Fibroblast of lung (primary cell): Measurements from ENCODE around the gene CD58. TPM values are rescaled to one million over a fixed set of nuclear protein-coding genes. Genes with fewer than 3 reads are reported as not detected.

Experiments
- DNase-seq, 2 donors: peaks; one replicate each; pipeline versions ENCODE4 v3.0.0 to v3.0.0-alpha.2; 2010; ENCODE audit warnings: low read depth in 2 of 2
- H2AFZ ChIP-seq: 2 replicates; pipeline ENCODE4 v1.5.1; 2012; ENCODE audit warnings: low read length, control low read depth, inconsistent platforms
- H3K27ac ChIP-seq: 2 replicates; pipeline ENCODE4 v1.5.1; 2011; ENCODE audit warnings: low read length, control low read depth; ENCODE audit not compliant: insufficient read depth
- H3K27me3 ChIP-seq: 2 replicates; pipeline ENCODE4 v1.5.1; 2011; ENCODE audit warnings: mild to moderate bottlenecking, low read length; ENCODE audit not compliant: control insufficient read depth, insufficient read depth
- H3K36me3 ChIP-seq: 2 replicates; pipeline ENCODE4 v1.5.1; 2011; ENCODE audit warnings: low read length; ENCODE audit not compliant: control insufficient read depth, insufficient read depth
- H3K4me1 ChIP-seq: 2 replicates; pipeline ENCODE4 v1.5.1; 2011; ENCODE audit warnings: low read length; ENCODE audit not compliant: control insufficient read depth, insufficient read depth; ENCODE audit errors: extremely low read depth
- H3K4me2 ChIP-seq: 2 replicates; pipeline ENCODE4 v1.5.1; 2011; ENCODE audit warnings: low read length, control low read depth; ENCODE audit not compliant: insufficient read depth; ENCODE audit errors: extremely low read depth
- H3K4me3 ChIP-seq, 4 experiments: fragments of 200-600 bp in 1 of 4; sonication (generic) in 1 of 4; replicated peaks in 1 of 4; 2 replicates each; pipeline ENCODE4 v1.5.1; 2011 to 2016; ENCODE audit warnings: low read length in 4 of 4, low read depth in 3 of 4, mild to moderate bottlenecking in 3 of 4, control low read depth in 2 of 4, inconsistent platforms in 1 of 4, mixed read lengths in 1 of 4; ENCODE audit not compliant: insufficient read depth in 1 of 4; ENCODE audit errors: control extremely low read depth in 1 of 4
- H3K79me2 ChIP-seq: 2 replicates; pipeline ENCODE4 v1.5.1; 2012; ENCODE audit warnings: mild to moderate bottlenecking, low read length, inconsistent platforms; ENCODE audit not compliant: control insufficient read depth, insufficient read depth
- H3K9ac ChIP-seq: 2 replicates; pipeline ENCODE4 v1.5.1; 2011; ENCODE audit warnings: mild to moderate bottlenecking, low read length, control low read depth; ENCODE audit not compliant: insufficient read depth
- H3K9me3 ChIP-seq: 2 replicates; pipeline ENCODE4 v1.5.1; 2012; ENCODE audit warnings: low read depth, low read length; ENCODE audit not compliant: control insufficient read depth, insufficient read depth
- H4K20me1 ChIP-seq: 2 replicates; pipeline ENCODE4 v1.5.1; 2011; ENCODE audit warnings: low read length; ENCODE audit not compliant: control insufficient read depth, insufficient read depth; ENCODE audit errors: extremely low read depth
- CTCF ChIP-seq, 2 donors: IDR thresholded peaks in 1 of 2; conservative IDR thresholded peaks in 1 of 2; 1 replicate in 1 of 2; 2 replicates in 1 of 2; pipeline ENCODE4 v1.5.1; 2011 to 2012; ENCODE audit warnings: low read length in 2 of 2, control low read depth in 1 of 2, inconsistent platforms in 1 of 2, low read depth in 1 of 2, mild to moderate bottlenecking in 1 of 2
- EZH2 ChIP-seq: IDR thresholded peaks from 2 replicates; pipeline ENCODE4 v1.5.1; 2012; ENCODE audit warnings: low read length, control low read depth, mild to moderate bottlenecking; ENCODE audit errors: missing control alignments
- polyA plus RNA-seq, 2 donors: library from polyadenylated mRNA; depleted of rRNA in 1 of 2; stranded (reverse) in 1 of 2; unstranded in 1 of 2; fragments of >200 nt; gene quantifications; 2 replicates each; pipeline ENCODE4 v1.2.1, GENCODE V29; 2011 to 2012; ENCODE audit warnings: missing spikeins in 1 of 2
- total RNA-seq: library from RNA; depleted of rRNA; stranded (reverse); fragments of >200 nt; gene quantifications from 2 replicates; pipeline ENCODE4 v1.2.1, GENCODE V29; 2014

CD58 gene
- total and polyA plus RNA-seq, 2 donors (not counting 1 experiment from before 2014, with no cell fraction given) = 8.4 to 16.3 TPM

GRCh38 chr1:116561563-116561962, 9.3 kb downstream of the CD58 start:
- no peak overlapping the region for H3K4me3 ChIP-seq
- no peaks in the 10 kb centered on the region for H3K4me1 ChIP-seq
- H3K4me2 ChIP-seq = no peak overlapping the region
- DNase-seq = no peak
- no peak overlapping the region for H3K27ac ChIP-seq
- H3K9ac ChIP-seq = no peak overlapping the region
- H3K27me3 ChIP-seq = no peaks in the 10 kb centered on the region
- H3K9me3 ChIP-seq = no peaks in the 10 kb centered on the region
- TF ChIP-seq CTCF (conservative IDR thresholded peaks at IDR 0.05 in 1 of 2, IDR thresholded peaks at IDR 0.05 in 1 of 2; ENCODE audit: low read depth in 1 of 2, low read length in 2 of 2) (no peak), EZH2 (no peak)
- no peak overlapping the region for H2AFZ ChIP-seq
- H4K20me1 ChIP-seq = no peaks in the 10 kb centered on the region
- no peaks in the 10 kb centered on the region for H3K79me2 ChIP-seq
- no peaks in the 10 kb centered on the region for H3K36me3 ChIP-seq

GRCh38 chr1:116560704-116561490, 9.9 kb downstream of the CD58 start:
- no peak overlapping the region for H3K4me3 ChIP-seq
- H3K36me3 ChIP-seq = no peaks in the 10 kb centered on the region
- no peaks in the 10 kb centered on the region for H3K27me3 ChIP-seq
- H3K9me3 ChIP-seq = no peaks in the 10 kb centered on the region
- TF ChIP-seq CTCF (conservative IDR thresholded peaks at IDR 0.05 in 1 of 2, IDR thresholded peaks at IDR 0.05 in 1 of 2; ENCODE audit: low read depth in 1 of 2, low read length in 2 of 2) = no peak
- no peak for TF ChIP-seq EZH2
- no peak overlapping the region for H3K9ac ChIP-seq
- H3K4me2 ChIP-seq = no peak overlapping the region
- H3K27ac ChIP-seq = no peak overlapping the region
- no peaks in the 10 kb centered on the region for H4K20me1 ChIP-seq
- H3K79me2 ChIP-seq = no peaks in the 10 kb centered on the region
- no peak for DNase-seq
- no peaks in the 10 kb centered on the region for H3K4me1 ChIP-seq
- H2AFZ ChIP-seq = no peak overlapping the region

DNA sequence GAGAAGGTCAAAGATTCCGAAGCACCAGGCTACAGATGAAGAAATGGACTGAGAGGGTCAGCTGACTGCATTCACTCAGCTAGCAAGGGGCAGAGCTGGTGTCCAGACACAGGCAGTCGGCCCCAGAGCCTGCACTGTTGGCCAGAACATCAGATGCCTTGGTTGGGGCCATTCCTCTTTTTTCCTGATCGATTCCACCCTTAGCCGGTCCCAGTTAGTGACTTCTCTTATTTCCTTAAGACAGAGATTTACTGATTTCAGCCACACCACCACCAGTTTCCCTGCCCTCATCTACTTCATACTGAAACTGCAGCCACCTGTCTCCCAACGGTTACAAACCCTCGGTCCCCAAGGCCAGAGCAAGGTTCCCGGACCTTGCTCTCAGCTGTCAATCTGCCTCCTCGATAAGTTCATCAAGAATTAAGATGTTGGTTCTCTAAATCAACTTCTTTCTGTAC, 11.5 kb downstream of the CD58 start:
- Histone ChIP-seq H3K27ac (no peak overlapping the region), H4K20me1 (no peaks in the 10 kb centered on the region), H2AFZ (no peak overlapping the region), H3K4me3 (no peak overlapping the region), H3K9ac (no peak overlapping the region), H3K4me1 (no peaks in the 10 kb centered on the region), H3K79me2 (no peaks in the 10 kb centered on the region), H3K4me2 (no peak overlapping the region), H3K36me3 (no peaks in the 10 kb centered on the region), H3K27me3 (no peaks in the 10 kb centered on the region), H3K9me3 (no peaks in the 10 kb centered on the region)
- no peak for DNase-seq
- TF ChIP-seq CTCF (conservative IDR thresholded peaks at IDR 0.05 in 1 of 2, IDR thresholded peaks at IDR 0.05 in 1 of 2; ENCODE audit: low read depth in 1 of 2, low read length in 2 of 2) = no peak
- TF ChIP-seq EZH2 = no peak
